IPS-11a (cell line): Measurements from ENCODE around the gene ALG5.

Source experiments
- H3K4me3 ChIP-seq: one replicate; pipeline ENCODE4 v1.5.1; 2013; ENCODE audit warnings: low read depth, low read length, control low read depth

The ALG5 gene

GRCh38 chr13:36999054-36999714, at the start of gene ALG5:
Gene ALG5 (minus strand): TSS chr13:36999340. CDS start chr13:36999300, 40 bp downstream.
- peak within 1 kb of the TSS; percentile 96 for H3K4me3 ChIP-seq

DNA sequence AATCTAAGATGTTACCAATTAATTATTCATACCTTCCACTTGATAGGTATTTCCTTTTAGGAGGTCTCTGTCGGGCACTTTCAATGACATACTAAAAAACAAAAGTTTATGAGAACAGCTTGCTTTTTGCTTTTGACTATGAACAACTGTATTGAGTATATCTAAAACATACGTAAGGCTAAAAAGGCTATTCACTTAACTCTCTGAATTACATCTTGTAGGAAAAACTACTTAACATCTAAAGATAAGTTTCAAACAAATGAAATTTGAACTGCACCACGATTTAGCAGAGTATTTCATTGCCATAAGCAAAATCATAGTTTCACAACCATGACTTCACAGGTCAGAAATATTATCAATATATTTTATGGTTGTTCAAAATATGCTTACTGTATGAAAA, 48.7 kb upstream of the ALG5 start:
- H3K4me3 ChIP-seq, result no peak overlapping the region

GRCh38 chr13:37047032-37047431, 47.9 kb upstream of the ALG5 start:
- H3K4me3 ChIP-seq, result no peak overlapping the region

DNA sequence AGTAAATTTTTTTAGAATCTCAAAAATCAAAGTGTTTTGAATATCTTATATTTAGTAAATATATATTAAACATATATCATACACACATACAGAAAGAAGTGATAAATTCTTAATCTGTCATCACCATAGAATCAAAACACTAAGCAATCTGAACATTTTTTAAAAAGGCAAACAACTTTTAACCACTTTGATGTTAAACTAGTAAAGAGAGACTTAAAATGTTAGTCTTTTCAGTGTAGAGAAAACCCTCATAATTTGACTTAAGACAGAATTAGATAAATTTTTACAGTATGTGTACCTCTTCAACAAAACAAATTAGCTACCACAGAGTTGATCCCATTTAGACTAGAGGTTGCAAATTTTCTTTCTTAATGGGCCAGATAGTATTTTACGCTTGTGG, 46.9 kb upstream of the ALG5 start:
- H3K4me3 ChIP-seq, result no peak overlapping the region

DNA sequence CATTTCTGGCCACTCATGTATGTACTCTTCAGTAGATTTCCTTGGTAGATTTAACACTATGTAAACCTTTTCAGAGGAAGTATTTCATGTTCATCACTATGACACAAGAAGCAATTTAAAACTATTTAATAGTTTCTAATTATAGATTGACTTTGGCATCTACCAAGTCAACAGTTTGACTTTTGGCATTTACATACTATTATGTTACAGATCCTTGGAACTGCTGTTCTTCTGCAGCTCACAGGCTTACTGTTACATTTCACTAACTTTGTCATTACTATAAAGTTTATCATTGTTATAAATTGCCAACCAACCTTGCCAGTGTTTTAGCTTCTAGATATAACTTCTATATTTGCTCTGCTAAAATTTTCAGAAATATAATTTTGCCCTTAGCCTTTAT, 41.6 kb upstream of the ALG5 start:
- H3K4me3 ChIP-seq, result no peak overlapping the region

DNA sequence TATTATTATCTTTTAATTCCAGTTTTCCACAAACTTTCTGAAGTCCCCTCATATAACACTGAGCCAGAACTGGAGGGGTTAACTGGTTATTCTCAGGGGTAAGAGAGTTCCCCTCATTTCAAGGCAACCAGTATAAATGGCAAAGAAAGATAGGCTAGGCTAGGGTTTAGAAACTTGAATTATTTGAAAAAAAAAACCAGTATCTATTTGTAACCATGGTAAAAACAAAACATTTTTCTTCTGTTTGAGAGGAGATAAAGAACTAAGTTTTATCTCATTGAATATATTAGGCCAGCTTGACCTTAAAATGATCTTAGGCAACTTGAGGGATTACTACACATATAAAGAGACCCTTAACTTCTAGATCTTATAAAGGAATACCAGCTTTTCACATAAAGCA, 40.8 kb upstream of the ALG5 start:
- no peak overlapping the region for H3K4me3 ChIP-seq

- H3K4me3 ChIP-seq, result no peak overlapping the region
These were observed 38.1 kb upstream of the ALG5 start for GRCh38 chr13:37037241-37037640.

- H3K4me3 ChIP-seq, result no peak overlapping the region
These were observed 30.5 kb upstream of the ALG5 start for GRCh38 chr13:37029617-37030016.

DNA sequence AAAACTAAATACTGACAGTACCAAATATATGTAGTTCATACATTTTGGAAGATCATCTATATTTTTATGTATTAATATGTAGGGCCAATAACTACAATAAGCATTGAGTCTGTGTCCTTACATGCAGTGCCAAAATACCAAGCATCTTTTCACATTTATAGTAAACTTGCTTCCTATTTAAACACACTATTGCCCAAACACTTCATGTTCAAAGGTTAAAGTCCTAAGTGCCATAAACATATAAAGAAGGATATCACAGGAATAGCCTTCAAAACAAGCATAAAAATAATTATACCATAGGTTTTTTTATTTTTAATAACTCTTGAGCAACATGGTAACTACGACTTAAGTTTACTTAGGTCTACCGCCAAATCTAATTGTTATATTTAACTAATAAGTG, 28.5 kb upstream of the ALG5 start:
- no peak overlapping the region for H3K4me3 ChIP-seq

GRCh38 chr13:37026771-37027170, 27.6 kb upstream of the ALG5 start:
- no peak overlapping the region for H3K4me3 ChIP-seq

DNA sequence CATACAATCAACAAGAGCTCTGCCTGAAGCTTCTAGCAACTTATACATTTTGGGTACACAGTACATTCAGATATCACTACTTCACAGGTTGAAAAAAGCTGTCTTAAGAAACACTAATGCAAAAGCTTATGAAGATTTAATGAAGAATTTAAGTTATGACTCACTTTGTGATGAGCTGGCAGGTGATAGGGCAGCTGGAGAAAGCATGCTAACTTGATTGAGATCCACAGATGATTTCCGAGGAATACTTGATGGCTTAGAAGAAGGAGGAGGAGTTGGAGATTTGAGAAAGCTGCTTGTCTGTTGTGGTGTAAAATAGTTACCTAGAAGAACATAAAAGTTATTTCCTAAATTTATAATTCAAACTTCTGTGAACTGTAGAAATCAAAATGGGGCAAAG, 24.7 kb upstream of the ALG5 start:
- no peak overlapping the region for H3K4me3 ChIP-seq

GRCh38 chr13:37014609-37015008, 15.5 kb upstream of the ALG5 start:
- H3K4me3 ChIP-seq, result no peak overlapping the region

GRCh38 chr13:37011788-37012187, 12.6 kb upstream of the ALG5 start:
- H3K4me3 ChIP-seq, result no peak overlapping the region

- H3K4me3 ChIP-seq, result no peak overlapping the region
These were observed 11.9 kb upstream of the ALG5 start for GRCh38 chr13:37011002-37011401.

DNA sequence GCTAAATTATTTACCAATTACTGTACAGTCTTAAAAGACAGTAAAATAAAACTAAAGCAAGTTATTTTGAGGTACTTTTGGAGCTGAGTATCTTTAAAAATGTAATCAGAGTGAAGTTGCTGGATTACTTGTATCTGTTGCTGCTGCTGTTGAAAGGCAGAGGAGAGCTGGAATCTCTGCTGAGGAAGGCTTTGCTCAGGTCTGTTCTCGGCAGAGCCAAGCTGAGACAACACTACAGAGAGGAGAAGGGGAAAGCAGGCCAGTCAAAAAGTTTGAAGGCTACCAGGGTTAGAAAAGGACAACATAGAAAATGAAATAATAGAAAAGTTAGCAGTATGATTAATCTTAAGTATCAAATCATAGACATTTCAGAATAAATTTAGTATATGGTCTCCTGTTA, 11.3 kb upstream of the ALG5 start:
- H3K4me3 ChIP-seq, result no peak overlapping the region

DNA sequence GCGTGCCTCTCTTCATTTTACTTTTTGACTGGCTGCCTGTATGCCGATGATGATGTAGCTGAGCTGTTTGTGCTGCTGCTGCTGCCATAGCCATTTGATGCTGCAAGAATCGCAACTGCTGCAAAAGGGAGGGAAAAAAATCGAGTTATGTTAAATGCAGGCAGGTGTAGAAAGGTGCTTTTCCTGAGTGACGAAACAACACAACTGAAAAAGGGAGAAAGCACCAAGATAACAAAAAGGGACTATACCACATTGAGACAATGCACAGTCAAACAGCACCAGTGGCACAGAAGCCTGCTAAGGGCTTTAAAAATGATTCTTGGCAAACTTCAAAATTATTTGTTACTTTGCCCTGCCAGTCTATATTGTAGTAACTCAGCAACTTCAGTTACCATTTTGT, 10.6 kb upstream of the ALG5 start:
- H3K4me3 ChIP-seq, result no peak overlapping the region

DNA sequence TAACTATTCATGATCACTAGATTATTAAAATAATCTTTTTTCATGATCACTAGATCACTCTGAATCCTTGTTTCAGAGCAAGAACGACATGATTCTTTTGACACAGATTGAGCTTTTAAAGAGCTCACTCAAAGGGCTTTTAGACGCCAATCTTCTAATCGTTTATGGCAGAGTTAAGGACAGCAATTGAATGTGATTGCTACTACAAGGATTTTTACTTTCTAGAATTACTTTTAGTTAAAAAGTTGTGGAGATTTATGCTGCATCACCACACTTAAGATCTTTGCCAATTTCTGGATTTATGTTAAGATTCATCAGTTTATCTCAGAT, 2.7 kb upstream of the ALG5 start:
- peak overlapping the region; percentile 96 for H3K4me3 ChIP-seq

GRCh38 chr13:36998624-36999041, 507 bp downstream of the ALG5 start:
- peak overlapping the region; percentile 89 for H3K4me3 ChIP-seq

DNA sequence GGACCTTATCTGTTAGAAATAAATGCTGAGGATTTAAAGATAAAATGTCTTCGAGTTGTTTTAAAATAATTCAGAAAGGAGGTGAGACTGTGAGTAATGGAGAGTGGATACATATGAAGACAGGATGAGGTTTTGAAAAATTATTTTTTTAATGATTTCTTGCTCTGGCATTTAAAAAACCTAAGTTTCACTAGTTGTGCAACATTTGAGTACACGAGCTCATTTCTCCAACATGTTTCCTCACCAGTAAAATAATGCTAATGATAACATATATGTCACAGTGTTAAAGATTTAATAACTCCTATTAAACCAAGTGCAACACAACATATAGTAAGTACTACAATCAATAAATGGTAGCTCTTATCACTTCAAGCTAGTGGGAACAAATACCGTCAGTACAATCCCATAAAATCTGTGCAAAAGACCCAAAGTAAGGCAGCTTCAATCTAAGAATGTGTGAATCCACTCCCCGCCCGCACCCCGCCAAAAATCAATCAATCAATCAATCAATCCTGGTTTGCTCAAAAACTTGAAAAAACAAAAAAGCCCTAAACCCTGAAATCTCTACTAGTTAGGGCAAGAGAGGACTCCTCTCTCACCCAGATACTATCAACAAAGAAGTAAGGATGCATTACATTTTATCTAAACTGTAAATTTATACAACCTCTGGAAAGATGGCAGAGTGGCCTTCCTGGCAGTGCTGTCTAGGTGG, 1.3 kb downstream of the ALG5 start:
- peak overlapping the region; percentile 89 for H3K4me3 ChIP-seq

DNA sequence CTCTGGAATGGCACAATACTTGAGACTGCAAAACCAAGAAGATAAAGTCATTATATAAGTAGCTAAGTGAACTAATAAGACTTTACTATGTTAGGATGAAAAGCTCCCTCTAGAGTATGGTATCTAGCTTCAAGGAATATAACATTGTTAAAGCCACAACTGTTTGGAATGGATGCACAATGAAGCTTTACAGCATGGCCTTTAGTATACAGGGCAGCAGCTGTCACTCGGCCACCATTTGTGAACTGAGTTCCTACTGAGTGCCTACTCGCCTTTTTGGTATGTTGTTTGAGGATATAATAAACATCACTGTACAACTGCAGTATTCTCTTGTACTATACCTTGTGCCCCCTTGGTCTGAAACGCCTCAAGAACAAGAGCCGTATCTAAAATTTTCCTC, 6.8 kb downstream of the ALG5 start:
- no peak overlapping the region for H3K4me3 ChIP-seq

- no peak overlapping the region for H3K4me3 ChIP-seq
These were observed 12.5 kb downstream of the ALG5 start for GRCh38 chr13:36986462-36987240.

DNA sequence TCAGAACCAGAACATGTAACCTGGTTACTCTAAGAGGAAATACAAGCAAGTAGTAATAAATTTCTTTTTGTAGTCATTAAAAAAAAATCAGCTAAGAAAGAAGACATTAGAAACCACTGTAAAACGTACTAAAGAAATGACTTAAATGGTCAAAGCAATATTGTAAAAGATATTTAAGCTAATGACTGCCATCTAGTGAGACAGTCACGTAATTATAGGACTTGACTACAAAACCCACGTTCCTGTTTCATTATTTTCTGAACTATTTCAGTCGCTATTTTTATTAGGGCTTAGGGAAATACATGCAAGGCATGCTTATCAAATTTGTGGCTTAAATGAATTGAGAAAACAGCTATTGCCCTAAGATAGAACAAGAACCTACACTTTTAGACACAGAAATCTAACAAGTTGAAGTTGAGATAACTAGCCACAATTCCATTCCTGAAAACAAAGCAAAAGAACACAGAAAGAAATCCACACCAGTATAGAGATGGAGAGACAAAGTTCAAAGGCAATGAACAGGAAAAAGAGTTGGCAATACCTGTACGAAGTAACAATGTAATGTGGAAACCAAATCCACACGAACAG, 17.9 kb downstream of the ALG5 start:
- H3K4me3 ChIP-seq, result no peak overlapping the region
